ENCODE measurements around the gene ACAP2.

DNA sequence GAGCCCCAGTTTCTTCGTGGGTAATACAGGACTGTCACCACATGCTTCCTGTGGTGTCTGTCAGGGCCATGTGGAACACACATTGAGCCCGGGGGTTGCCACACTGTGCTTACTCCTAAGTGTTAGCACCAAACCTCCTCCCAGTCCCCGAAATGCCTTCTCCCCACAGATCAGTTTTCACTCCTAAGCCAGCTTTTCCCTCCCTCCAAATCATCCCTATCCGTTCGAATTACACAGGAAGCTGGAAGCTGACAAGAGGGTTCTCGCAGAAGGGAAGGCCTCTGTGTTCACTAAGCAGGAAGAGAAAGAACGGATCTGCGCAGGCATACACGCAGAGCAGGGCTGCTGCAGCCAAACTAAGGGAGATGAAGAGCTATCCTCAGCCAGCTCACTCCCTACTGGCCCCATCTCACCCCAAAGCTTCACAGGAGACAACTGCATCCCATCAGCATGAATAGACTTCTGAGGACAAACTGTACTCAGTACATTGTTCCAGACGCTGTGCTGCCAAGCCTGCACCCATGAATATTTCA is 204.2 kb downstream of the ACAP2 start:
- TF ChIP-seq, protein P1, sequence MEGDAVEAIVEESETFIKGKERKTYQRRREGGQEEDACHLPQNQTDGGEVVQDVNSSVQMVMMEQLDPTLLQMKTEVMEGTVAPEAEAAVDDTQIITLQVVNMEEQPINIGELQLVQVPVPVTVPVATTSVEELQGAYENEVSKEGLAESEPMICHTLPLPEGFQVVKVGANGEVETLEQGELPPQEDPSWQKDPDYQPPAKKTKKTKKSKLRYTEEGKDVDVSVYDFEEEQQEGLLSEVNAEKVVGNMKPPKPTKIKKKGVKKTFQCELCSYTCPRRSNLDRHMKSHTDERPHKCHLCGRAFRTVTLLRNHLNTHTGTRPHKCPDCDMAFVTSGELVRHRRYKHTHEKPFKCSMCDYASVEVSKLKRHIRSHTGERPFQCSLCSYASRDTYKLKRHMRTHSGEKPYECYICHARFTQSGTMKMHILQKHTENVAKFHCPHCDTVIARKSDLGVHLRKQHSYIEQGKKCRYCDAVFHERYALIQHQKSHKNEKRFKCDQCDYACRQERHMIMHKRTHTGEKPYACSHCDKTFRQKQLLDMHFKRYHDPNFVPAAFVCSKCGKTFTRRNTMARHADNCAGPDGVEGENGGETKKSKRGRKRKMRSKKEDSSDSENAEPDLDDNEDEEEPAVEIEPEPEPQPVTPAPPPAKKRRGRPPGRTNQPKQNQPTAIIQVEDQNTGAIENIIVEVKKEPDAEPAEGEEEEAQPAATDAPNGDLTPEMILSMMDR (IDR thresholded peaks at IDR 0.05) = no peak
- TF ChIP-seq POLR2AphosphoS5 (IDR thresholded peaks at IDR 0.05; ENCODE audit: insufficient read depth in 1 of 2, low read depth in 1 of 2) (no peak), POLR2A (IDR thresholded peaks at IDR 0.05) (no peak)

Data from vagina (tissue), 2 donors.